GM13977 (cell line): ENCODE results near the gene ANKRD33B.

ENCODE experiments used
- DNase-seq: peaks from one replicate; pipeline ENCODE4 v3.0.0; 2012; ENCODE audit warnings: low spot score
- in situ Hi-C: fragments of 300-500 bp; cut with MboI; formaldehyde crosslinking; loops from one replicate; pipeline ENCODE4 v1.12.0; 2022; ENCODE audit warnings: low sequenced_read_pairs, low pct_unique_long_range_greater_than_20kb, mixed read lengths, inconsistent platforms; ENCODE audit not compliant: unreplicated experiment
- TF ChIP-seq, protein P1 (sequence below): IDR thresholded peaks from 2 replicates; pipeline ENCODE4 v1.5.1; 2012; ENCODE audit warnings: mild to moderate bottlenecking, control low read depth; ENCODE audit not compliant: insufficient read depth; ENCODE audit errors: extremely low read depth, missing control alignments

ANKRD33B gene

DNA sequence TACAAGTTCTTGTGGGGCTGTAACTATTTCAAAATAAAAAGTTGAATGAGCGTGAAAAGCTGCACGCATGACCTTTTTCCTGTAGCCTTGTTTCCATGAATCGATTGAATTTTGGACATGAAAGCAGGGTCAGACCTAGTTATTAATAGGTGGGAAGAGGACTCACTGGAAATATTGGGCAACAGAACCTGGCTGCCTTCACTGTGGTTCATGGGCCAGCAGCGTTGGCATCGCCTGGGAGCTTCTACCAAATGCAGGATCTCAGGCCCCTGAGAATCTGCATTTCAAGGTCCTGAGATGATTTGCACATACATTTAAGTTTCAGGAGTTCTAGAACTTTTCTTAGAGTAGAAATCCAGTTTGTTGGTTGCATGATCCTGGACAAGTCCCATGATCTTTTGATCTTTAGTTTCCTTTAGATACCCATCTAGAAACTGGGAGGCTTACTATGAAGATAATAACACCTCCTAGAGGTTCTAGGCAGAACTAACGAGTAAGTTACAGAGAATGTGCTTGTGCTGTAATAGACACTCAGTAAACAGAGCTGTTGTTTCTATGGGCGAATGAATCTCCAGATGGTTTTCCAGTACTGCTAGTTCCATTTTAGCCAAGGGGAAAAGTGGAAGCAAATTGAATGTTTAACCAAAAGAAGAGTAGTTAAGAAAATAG lies 12.4 kb downstream of the ANKRD33B start:
- TF ChIP-seq, protein P1, sequence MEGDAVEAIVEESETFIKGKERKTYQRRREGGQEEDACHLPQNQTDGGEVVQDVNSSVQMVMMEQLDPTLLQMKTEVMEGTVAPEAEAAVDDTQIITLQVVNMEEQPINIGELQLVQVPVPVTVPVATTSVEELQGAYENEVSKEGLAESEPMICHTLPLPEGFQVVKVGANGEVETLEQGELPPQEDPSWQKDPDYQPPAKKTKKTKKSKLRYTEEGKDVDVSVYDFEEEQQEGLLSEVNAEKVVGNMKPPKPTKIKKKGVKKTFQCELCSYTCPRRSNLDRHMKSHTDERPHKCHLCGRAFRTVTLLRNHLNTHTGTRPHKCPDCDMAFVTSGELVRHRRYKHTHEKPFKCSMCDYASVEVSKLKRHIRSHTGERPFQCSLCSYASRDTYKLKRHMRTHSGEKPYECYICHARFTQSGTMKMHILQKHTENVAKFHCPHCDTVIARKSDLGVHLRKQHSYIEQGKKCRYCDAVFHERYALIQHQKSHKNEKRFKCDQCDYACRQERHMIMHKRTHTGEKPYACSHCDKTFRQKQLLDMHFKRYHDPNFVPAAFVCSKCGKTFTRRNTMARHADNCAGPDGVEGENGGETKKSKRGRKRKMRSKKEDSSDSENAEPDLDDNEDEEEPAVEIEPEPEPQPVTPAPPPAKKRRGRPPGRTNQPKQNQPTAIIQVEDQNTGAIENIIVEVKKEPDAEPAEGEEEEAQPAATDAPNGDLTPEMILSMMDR = peak; percentile 41
- in situ Hi-C loops = no loop called here
- DNase-seq = no peak

DNA sequence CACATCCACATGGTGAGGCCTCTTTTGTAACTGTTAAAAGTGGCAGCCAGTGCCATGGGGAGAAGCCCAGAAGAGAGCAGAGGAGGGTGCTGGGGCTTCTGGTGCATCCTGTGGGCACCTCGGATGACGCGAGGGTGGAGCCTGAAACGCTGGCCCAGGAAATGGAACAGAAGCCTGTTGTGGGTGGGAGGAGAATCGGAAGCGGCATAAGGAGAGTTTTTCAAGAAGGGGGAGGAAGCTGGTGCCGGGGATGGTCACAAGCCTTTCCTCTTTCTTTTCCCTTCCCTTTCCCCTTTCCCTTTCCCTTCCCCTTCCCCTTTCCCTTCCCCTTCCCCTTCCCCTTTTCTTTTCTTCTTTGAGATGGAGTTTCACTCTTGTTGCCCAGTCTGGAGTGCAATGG lies 12.9 kb downstream of the ANKRD33B start:
- DNase-seq = no peak
- in situ Hi-C loops = no loop called here
- TF ChIP-seq, protein P1 = no peak

DNA sequence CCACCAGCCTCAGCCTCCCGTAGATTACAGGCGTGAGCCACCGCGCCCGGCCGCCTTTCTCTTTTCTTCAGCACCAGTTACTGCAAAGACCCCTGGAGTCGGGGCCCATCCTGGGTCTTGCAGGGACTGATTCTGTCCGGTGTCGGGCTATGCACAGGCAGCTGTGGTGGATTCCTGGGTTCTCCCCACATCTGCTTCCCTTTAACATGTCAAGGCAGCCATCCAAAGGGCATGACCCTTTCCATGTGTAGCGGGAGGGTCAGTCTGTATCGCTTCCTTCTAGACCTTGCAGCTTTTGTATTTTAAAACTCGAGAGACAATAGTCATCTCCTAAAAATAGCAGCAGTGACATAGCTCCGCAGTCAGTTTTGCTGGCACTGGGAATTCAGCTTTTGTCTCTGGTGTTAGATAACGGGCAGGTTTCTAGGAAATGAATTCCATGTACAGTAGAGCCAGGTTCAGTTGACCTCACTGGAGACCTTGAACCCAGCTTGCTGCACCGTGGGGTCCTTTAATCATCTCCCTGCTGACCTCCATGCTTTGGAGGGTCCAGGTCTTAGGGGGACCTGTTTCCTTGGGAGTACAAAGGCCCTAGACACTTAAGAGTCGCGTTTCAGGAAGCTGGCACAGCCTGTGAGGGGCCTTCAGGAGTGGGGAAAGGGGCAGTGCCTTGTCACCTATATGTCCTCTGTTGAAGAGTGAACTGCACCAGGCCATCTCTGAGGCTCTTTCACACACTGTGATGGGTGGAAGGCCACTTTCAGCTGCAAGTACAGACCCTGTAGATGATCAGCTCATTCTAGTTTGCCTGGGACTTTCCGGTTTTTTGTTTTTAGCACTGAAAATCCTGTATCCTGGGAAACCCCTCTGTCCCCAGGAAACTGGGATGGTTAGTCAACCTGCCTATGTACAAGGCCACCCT lies 13.8 kb downstream of the ANKRD33B start:
- in situ Hi-C loops = no loop called here
- no peak for DNase-seq
- TF ChIP-seq, protein P1 = no peak

DNA sequence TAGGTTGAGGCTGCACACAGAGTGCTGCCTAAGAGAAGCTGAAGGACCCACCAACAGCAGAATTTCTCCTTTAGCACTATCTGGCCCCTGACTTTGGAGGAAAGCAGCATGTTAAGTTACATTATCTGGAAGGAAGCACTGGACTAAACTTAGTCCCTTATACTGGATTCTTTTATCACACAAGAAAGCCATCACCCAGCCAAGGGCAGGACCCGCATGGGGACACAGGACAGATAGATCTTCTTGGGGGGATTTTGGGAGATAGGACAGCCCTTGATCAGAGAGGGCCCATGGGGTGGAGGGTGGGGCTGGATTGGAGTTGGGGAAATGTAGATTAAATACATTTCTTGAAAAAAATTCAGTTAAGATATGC lies 14.4 kb downstream of the ANKRD33B start:
- DNase-seq = no peak
- TF ChIP-seq, protein P1 = no peak
- in situ Hi-C loops = no loop called here

DNA sequence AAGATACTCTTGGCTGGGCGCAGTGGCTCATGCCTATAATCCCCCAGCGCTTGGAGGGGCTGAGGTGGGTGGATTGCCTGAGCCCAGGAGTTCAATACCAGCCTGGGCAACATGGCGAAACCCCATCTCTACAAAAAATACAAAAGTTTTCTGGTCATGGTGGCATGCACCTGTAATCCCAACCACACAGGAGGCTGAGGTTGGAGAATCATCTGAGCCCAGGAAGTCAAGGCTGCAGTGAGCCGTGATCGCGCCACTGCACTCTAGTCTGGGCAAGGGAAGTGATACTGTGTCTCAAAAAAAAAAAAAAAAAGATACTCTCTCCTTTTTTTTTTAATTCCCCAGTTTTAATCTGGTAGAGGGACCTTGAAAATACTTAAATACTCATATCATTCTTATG lies 15.0 kb downstream of the ANKRD33B start:
- DNase-seq = no peak
- in situ Hi-C loops = no loop called here
- TF ChIP-seq, protein P1 = no peak

DNA sequence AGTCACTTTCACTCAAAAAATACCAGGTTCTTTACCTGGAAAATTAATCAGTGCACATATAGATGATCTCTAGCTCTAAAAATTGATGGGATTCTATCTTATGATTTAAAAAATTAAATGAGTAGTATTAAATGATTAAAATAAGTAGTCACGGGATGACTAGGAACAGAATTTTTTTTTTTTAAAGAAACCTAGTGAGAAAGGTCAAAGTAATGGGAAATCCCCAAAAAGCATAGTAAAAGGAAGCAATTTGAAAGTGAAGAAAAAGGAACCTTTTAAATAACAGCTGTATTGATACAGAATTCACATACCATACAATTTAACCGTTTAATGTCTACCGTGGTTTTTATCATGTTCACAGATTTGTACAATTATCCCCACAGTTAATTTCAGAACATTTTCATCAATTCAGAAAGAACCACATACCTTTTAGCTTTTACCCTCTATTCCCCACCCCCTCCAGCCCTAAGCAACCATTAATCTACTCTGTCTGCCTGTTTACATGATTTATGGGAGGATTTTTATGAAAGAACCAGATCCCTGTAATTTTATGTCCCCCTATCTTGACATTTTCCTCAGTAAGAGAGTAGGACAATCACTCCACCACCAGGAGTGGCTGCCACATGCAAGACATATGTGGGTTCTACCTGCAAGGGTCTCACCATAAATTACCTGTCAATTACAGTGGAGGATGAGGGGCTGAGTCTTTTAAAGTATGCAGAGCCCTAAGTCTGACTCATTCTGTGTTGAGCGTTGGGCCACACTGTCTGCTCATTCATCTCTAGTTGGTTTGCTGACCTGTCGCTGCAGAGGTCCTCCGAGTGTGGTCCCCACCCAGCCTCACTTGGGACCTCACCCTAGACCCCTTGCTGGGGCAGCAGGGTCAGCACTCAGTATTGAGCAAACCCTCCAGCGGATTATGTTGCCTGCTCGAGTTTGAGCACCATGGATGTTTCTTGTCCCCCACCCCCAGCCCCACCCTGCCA lies 16.0 kb downstream of the ANKRD33B start:
- TF ChIP-seq, protein P1 = no peak
- in situ Hi-C loops = loop anchor here (5.0 kb wide), 1 partner anchor 57 kb away; no protein-coding TSS in a partner anchor
- no peak for DNase-seq
